GM12878 (cell line): ENCODE measurements around the gene PCSK5.

Experiments used
- CTCF ChIP-seq, 3 experiments: IDR thresholded peaks in 2 of 3; conservative IDR thresholded peaks in 1 of 3; 2 replicates each; pipeline ENCODE4 v1.5.1; 2011; ENCODE audit warnings: low read depth in 3 of 3, low read length in 3 of 3, mild to moderate bottlenecking in 3 of 3, control low read depth in 2 of 3, moderate library complexity in 2 of 3, inconsistent platforms in 1 of 3, mixed read lengths in 1 of 3; ENCODE audit not compliant: control insufficient read depth in 2 of 3, insufficient read depth in 1 of 3; ENCODE audit errors: extremely low read depth in 1 of 3
- MYC ChIP-seq: IDR thresholded peaks from 2 replicates; pipeline ENCODE4 v1.6.1; 2011; ENCODE audit warnings: mild to moderate bottlenecking, low read length, moderate library complexity, inconsistent platforms; ENCODE audit not compliant: insufficient read depth, insufficient replicate concordance, insufficient read length, severe bottlenecking
- PBX3 ChIP-seq: IDR thresholded peaks from 2 replicates; pipeline ENCODE4 v1.6.1; 2011; ENCODE audit warnings: mild to moderate bottlenecking, low read depth, low read length, moderate library complexity; ENCODE audit not compliant: insufficient replicate concordance
- PKNOX1 ChIP-seq: fragments of 450-650 bp; IDR thresholded peaks from 2 replicates; pipeline ENCODE4 v1.6.1; 2016; ENCODE audit warnings: mild to moderate bottlenecking
- POLR2A ChIP-seq: IDR thresholded peaks from 2 replicates; pipeline ENCODE4 v1.6.1; 2011; ENCODE audit warnings: low read depth, mild to moderate bottlenecking, low read length

GRCh38 chr9:75988663-75989062 lies 98.2 kb downstream of the PCSK5 start:
- TF ChIP-seq PBX3 (no peak), MYC (no peak), CTCF (IDR thresholded peaks at IDR 0.05 in 2 of 3, conservative IDR thresholded peaks at IDR 0.05 in 1 of 3; ENCODE audit: control insufficient read depth in 2 of 3, extremely low read depth in 1 of 3, insufficient read depth in 1 of 3, low read depth in 3 of 3, low read length in 3 of 3) (no peak), POLR2A (no peak), PKNOX1 (no peak)
